Tibial artery (tissue), 4 donors: Measurements from ENCODE around the gene ILDR2.
A peak's percentile ranks its signal among the peaks of the same experiment; 100 is the strongest.

Experiments
- DNase-seq, 2 donors: peaks; one replicate each; pipeline ENCODE4 v3.0.0-alpha.2; 2019
- H3K27ac ChIP-seq, 2 donors: fragments of 200-600 bp; sonication (generic) in 1 of 2; 1 replicate in 1 of 2; 2 replicates in 1 of 2; pipeline ENCODE4 v1.5.1; 2018 to 2019; ENCODE audit warnings: mild to moderate bottlenecking in 1 of 2
- H3K27me3 ChIP-seq, 2 donors: fragments of 200-600 bp; sonication (generic) in 1 of 2; one replicate each; pipeline versions ENCODE4 v1.5.1 to v1.6.0; 2016 to 2019
- H3K36me3 ChIP-seq, 3 donors: fragments of 200-600 bp; sonication (generic) in 2 of 3; one replicate each; pipeline ENCODE4 v1.5.1; 2016 to 2019; ENCODE audit warnings: mild to moderate bottlenecking in 2 of 3
- H3K4me1 ChIP-seq, 4 donors: fragments of 200-600 bp; sonication (generic) in 2 of 4; 1 replicate in 3 of 4; 2 replicates in 1 of 4; pipeline ENCODE4 v1.5.1; 2016 to 2019
- H3K4me3 ChIP-seq, 2 donors: fragments of 200-600 bp; sonication (generic) in 1 of 2; 1 replicate in 1 of 2; 2 replicates in 1 of 2; pipeline ENCODE4 v1.5.1; 2018 to 2019; ENCODE audit warnings: mild to moderate bottlenecking in 2 of 2
- H3K9me3 ChIP-seq, 3 donors: fragments of 200-600 bp; sonication (generic) in 1 of 3; one replicate each; pipeline ENCODE4 v1.5.1; 2016 to 2019
- intact Hi-C: fragments of 100-400 bp; cut with DNase I; formaldehyde crosslinking; loops from one replicate; pipeline ENCODE4 v1.15.0; 2023; ENCODE audit warnings: low total_unique reads
- TF ChIP-seq, protein P1 (sequence below), 2 experiments: fragments of 200-600 bp in 1 of 2; fragments of 450-650 bp in 1 of 2; IDR thresholded peaks; one replicate each; pipeline ENCODE4 v1.5.1; 2017 to 2019; ENCODE audit warnings: antibody characterized with exemption in 2 of 2, mild to moderate bottlenecking in 1 of 2, moderate library complexity in 1 of 2

ILDR2 gene

DNA sequence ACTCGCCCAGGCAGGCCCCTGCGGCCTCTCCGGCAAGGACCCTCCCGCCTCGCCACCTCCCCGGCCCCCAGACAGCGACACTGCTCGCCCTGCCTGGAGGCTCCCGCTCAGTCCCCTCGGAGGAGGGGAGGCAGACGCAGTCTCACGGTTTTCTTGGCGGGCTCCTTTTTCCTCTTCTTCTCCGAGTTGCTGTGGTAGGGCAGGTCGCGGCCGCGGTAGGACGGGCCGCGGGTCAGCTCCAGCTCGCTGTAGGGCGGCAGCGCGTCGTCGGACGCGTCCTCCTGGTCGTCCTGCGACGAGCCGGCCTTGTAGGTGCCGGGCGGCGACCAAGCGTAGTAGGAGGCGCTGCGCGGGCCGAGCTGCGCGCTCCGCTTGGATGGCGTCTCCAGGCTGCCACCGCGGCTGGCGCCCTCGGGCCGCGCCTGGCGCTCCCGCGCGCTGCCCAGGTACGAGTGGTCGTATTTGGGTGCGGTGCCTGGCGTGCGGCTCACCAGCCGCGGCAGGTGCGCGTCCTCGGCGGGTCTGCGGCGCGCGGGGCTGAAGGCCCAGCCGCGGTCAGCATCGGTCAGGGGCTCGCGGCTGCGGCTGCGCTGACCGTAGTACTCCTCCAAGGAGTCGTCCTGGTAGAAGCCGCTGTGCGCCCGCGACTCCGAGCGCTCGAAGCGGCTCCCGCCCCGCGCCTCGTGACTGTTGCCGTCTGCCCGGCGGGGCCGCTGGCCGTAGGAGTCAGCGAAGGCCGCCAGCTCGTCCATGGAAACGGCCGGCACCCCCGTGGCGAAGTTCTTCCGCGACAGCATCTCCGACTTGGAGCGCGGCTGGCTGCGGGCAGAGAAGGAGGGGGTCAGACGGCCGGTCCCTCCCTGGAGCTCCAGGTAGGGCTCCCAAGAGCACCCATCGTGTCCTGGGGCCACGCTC, 54.5 kb downstream of the ILDR2 start:
- intact Hi-C loops: no loop called here
- peaks cover 0 to 39% of the 10 kb centered on the region in 2 donors for H3K27me3 ChIP-seq
- no peaks in the 10 kb centered on the region for H3K36me3 ChIP-seq
- H3K9me3 ChIP-seq: no peaks in the 10 kb centered on the region
- H3K27ac ChIP-seq: no peak overlapping the region
- H3K4me1 ChIP-seq: peaks cover 0 to 12% (median 11%) of the 10 kb centered on the region in 4 donors
- TF ChIP-seq, protein P1, sequence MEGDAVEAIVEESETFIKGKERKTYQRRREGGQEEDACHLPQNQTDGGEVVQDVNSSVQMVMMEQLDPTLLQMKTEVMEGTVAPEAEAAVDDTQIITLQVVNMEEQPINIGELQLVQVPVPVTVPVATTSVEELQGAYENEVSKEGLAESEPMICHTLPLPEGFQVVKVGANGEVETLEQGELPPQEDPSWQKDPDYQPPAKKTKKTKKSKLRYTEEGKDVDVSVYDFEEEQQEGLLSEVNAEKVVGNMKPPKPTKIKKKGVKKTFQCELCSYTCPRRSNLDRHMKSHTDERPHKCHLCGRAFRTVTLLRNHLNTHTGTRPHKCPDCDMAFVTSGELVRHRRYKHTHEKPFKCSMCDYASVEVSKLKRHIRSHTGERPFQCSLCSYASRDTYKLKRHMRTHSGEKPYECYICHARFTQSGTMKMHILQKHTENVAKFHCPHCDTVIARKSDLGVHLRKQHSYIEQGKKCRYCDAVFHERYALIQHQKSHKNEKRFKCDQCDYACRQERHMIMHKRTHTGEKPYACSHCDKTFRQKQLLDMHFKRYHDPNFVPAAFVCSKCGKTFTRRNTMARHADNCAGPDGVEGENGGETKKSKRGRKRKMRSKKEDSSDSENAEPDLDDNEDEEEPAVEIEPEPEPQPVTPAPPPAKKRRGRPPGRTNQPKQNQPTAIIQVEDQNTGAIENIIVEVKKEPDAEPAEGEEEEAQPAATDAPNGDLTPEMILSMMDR (IDR thresholded peaks at IDR 0.05): no peak
- no peak for DNase-seq
- H3K4me3 ChIP-seq: peak overlapping the region; percentile 39 to 50

DNA sequence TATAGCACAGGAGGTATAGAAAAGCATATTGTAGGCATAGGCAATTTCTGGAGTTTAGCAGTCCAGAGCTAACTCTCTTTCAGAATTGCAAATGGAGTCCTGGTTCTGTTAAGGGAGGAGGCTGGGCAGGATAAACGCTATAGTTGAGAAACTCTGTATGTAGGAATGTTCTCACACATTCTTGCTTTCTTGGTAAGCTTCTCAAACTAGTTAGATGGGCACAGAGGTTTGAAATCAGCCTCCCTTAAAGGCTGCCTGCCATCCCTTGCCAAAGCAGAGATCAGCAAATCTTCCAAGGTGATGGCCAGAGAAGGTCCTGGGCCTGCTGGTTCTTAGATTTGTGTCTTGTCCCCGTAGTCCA, 56.4 kb downstream of the ILDR2 start:
- TF ChIP-seq, protein P1 (IDR thresholded peaks at IDR 0.05): no peak
- Histone ChIP-seq H3K9me3 (no peaks in the 10 kb centered on the region), H3K4me3 (no peak overlapping the region), H3K36me3 (no peaks in the 10 kb centered on the region), H3K4me1 (peaks cover 0 to 12% (median 11%) of the 10 kb centered on the region in 4 donors), H3K27me3 (peaks cover 0 to 39% of the 10 kb centered on the region in 2 donors), H3K27ac (no peak overlapping the region)
- no peak for DNase-seq
- intact Hi-C loops: no loop called here

DNA sequence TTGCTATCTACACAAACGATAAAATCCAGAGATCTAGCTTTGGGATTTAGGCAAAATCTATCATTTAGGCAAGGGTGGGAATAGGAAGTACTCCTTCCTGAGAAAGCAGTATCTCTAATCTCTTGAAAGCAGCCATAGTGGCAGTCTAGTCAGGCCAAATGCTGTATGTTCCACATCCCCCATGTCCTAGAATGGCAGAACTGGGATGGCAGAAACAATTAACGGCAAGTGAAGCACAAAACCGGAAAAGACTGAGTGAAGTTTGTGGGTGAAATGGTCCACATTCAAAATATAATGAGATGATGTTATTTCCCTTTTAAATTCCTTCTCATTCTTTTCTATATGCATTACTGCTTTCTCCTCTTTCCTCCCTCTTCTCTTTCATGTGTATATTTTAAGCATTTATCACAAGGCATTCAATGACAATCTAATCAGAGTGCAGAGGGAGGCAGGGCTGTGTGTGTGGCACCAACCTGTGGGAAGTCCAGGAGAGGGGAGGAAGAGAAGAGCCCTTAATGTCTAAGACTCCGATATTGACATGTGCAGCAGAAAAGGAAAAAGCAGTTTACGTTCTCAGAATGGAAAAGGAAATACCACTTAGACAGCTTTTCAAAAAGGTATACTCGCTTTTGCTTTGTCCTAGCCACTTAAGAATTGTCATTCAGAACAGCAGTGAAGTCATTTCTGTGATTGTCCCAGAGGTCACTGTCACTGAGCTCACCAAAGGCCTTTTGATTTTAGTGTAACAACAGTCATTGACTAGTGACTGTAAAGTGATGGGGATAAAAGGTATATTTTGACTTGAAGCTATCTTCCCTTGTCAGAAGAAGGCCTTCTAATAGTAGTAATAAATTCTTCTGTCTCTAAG, 57.0 kb downstream of the ILDR2 start:
- H3K27ac ChIP-seq: no peak overlapping the region
- H3K9me3 ChIP-seq: no peaks in the 10 kb centered on the region
- H3K27me3 ChIP-seq: peaks cover 0 to 39% of the 10 kb centered on the region in 2 donors
- DNase-seq: no peak
- TF ChIP-seq, protein P1 (IDR thresholded peaks at IDR 0.05): no peak
- intact Hi-C loops: no loop called here
- H3K36me3 ChIP-seq: no peaks in the 10 kb centered on the region
- peaks cover 0 to 12% (median 11%) of the 10 kb centered on the region in 4 donors for H3K4me1 ChIP-seq
- no peak overlapping the region for H3K4me3 ChIP-seq

DNA sequence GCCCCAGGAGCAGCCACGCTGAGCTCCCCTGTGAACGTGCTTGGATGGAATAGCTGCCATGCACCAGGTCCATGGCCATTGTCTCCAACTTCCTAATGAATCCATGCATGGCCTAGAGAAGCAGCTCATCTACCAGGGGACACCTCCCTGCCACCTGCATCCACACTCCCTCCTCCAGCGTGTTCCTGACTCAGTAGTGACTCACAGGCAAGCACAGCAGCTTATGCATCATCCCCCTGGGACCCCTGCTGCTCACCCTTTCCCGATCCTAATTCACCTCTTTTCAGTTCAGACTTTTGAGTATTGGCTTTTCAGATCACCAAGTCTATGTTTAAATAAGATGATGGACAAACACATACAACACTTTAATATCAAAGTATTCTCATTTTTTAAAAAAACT, 59.4 kb downstream of the ILDR2 start:
- DNase-seq: no peak
- H3K36me3 ChIP-seq: no peaks in the 10 kb centered on the region
- peaks cover 0 to 28% of the 10 kb centered on the region in 2 donors for H3K27me3 ChIP-seq
- peaks cover 0 to 9% (median 7%) of the 10 kb centered on the region in 4 donors for H3K4me1 ChIP-seq
- intact Hi-C loops: no loop called here
- H3K27ac ChIP-seq: no peak overlapping the region
- no peak overlapping the region for H3K4me3 ChIP-seq
- TF ChIP-seq, protein P1 (IDR thresholded peaks at IDR 0.05): no peak
- no peaks in the 10 kb centered on the region for H3K9me3 ChIP-seq

DNA sequence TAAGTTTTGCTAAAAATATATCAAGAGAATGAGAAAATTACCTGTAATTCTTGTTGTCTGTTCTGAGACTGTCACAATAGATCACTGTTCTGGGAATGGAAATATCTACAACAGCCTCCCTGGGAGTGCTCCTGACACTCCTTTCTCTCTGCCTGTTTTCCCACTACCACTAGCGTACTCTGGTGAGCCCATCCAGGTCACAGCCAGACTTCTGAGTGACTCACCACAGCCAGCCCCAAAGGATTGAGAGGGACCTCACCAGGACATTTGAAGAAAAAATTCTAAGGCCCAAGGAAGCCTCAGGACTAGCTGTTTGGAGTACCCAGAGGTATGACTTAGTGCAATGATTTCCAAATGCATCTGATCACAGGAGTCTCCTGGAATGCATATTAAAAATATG, 60.3 kb downstream of the ILDR2 start:
- H3K4me1 ChIP-seq: no peaks in the 10 kb centered on the region
- no peak overlapping the region for H3K4me3 ChIP-seq
- H3K9me3 ChIP-seq: no peaks in the 10 kb centered on the region
- H3K27me3 ChIP-seq: peaks cover 0 to 19% of the 10 kb centered on the region in 2 donors
- no peak for DNase-seq
- TF ChIP-seq, protein P1 (IDR thresholded peaks at IDR 0.05): no peak
- H3K36me3 ChIP-seq: no peaks in the 10 kb centered on the region
- intact Hi-C loops: no loop called here
- no peak overlapping the region for H3K27ac ChIP-seq
